Measurements from ENCODE around the gene FGB. TPM values are rescaled to one million over a fixed set of nuclear protein-coding genes. Genes with fewer than 3 reads are reported as not detected.

Gene FGB
- total and polyA plus RNA-seq, 2 experiments from 2014 or later, result 0.48 to 0.99 TPM

DNA sequence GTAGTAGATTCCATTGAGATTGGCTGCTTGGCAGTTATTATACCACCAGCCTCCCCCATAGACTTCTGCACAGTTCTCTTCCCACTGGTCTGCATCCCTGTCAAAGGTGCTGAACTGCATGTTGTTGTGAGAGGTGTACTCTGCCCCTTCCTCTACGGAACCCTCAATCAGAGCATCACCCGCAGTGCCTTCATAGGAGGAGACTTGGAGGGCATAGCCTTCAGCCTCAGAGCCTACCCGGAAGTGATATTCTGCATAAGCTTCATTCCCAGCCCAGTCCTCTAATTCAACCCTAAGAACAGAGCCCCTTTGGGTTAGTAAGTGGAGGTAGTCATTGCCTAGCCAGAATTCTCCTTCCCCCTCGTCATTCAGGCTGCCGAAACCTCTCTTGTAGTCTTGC lies 21.4 kb downstream of the FGB start:
- no peak overlapping the region for H3K27ac ChIP-seq
- no peak for DNase-seq (ENCODE audit: low read depth in 1 of 2, low spot score in 1 of 2)
- H3K36me3 ChIP-seq, result no peaks in the 10 kb centered on the region
- no peak overlapping the region for H3K4me3 ChIP-seq
- no peaks in the 10 kb centered on the region for H3K27me3 ChIP-seq
- no peaks in the 10 kb centered on the region for H3K4me1 ChIP-seq (ENCODE audit: low read depth)
- TF ChIP-seq, protein P1, sequence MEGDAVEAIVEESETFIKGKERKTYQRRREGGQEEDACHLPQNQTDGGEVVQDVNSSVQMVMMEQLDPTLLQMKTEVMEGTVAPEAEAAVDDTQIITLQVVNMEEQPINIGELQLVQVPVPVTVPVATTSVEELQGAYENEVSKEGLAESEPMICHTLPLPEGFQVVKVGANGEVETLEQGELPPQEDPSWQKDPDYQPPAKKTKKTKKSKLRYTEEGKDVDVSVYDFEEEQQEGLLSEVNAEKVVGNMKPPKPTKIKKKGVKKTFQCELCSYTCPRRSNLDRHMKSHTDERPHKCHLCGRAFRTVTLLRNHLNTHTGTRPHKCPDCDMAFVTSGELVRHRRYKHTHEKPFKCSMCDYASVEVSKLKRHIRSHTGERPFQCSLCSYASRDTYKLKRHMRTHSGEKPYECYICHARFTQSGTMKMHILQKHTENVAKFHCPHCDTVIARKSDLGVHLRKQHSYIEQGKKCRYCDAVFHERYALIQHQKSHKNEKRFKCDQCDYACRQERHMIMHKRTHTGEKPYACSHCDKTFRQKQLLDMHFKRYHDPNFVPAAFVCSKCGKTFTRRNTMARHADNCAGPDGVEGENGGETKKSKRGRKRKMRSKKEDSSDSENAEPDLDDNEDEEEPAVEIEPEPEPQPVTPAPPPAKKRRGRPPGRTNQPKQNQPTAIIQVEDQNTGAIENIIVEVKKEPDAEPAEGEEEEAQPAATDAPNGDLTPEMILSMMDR (IDR thresholded peaks at IDR 0.05; ENCODE audit: low read depth, low read length), result no peak
- H3K9me3 ChIP-seq (ENCODE audit: low read depth), result no peaks in the 10 kb centered on the region

DNA sequence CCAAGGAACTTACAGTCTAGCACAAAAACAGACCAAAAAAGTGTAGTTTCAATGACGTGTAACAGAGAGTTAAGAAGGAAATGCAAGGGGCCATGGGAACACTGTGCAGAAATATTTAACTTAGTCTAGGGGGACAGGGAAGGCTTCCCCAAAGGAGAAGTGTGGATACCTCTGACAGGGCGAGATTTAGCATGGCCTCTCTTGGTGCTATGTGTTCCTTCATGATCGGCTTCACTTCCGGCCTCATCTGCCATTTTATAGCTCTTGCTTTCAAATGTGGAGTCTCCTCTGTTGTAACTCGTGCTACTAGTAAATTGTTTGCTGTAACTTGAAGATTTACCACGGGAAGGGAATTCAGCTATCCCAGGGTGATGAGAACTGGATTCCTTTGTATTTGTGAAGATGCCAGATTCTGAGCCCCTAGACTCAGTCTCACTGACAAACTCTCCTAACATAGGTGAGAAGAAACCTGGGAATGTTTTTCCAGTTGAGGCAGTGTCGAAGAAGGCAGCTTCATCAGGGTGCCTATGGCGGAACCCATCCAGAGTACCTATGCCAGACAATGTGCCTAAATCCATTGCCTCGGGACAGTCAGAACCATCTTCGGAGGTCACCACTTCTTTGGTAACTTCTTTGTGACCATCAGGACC lies 22.7 kb downstream of the FGB start:
- TF ChIP-seq, protein P1 (IDR thresholded peaks at IDR 0.05; ENCODE audit: low read depth, low read length), result no peak

DNA sequence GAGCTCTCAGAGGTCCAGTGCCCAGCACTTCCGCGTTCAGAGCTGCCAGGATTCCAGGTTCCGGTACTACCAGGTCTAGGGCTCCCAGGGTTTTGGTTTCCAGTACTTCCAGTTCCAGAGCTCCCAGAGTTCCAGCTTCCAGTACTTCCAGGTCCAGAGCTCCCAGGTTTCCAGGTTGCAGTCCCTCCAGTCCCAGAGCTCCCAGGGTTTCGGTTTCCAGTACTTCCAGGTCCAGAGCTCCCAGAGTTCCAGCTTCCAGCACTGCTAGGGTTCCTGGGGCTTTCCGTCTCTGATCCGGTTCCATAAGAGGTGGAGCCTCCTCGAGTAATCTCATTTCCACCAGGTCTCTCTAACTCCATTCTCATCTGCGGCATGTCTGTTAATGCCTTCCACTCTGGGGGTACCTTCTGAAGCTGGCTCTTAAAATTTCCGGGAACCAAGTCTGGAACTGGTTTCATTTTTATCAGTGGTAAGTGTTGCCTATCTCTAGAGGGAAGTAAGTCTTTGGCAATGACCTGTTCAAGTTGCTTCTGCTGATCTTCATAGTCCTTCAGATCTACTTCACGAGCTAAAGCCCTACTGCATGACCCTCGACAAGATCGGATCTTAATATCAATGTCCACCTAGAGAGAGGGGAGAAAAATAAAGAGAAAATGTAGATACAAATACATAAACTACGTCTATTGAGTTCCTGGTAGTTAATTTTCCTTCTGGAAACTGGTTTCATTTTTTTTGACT lies 23.7 kb downstream of the FGB start:
- no peak for DNase-seq (ENCODE audit: low read depth in 1 of 2, low spot score in 1 of 2)
- no peak overlapping the region for H3K4me3 ChIP-seq
- H3K36me3 ChIP-seq, result no peaks in the 10 kb centered on the region
- no peak overlapping the region for H3K27ac ChIP-seq
- no peaks in the 10 kb centered on the region for H3K9me3 ChIP-seq (ENCODE audit: low read depth)
- H3K4me1 ChIP-seq (ENCODE audit: low read depth), result no peaks in the 10 kb centered on the region
- H3K27me3 ChIP-seq, result no peaks in the 10 kb centered on the region
- TF ChIP-seq, protein P1 (IDR thresholded peaks at IDR 0.05; ENCODE audit: low read depth, low read length), result no peak

More for the DNA sequence above, 22.7 kb downstream of the FGB start:
- DNase-seq (ENCODE audit: low read depth in 1 of 2, low spot score in 1 of 2), result no peak
- no peaks in the 10 kb centered on the region for H3K27me3 ChIP-seq
- H3K9me3 ChIP-seq (ENCODE audit: low read depth), result no peaks in the 10 kb centered on the region
- no peaks in the 10 kb centered on the region for H3K4me1 ChIP-seq (ENCODE audit: low read depth)
- H3K4me3 ChIP-seq, result no peak overlapping the region
- H3K36me3 ChIP-seq, result no peaks in the 10 kb centered on the region
- no peak overlapping the region for H3K27ac ChIP-seq

DNA sequence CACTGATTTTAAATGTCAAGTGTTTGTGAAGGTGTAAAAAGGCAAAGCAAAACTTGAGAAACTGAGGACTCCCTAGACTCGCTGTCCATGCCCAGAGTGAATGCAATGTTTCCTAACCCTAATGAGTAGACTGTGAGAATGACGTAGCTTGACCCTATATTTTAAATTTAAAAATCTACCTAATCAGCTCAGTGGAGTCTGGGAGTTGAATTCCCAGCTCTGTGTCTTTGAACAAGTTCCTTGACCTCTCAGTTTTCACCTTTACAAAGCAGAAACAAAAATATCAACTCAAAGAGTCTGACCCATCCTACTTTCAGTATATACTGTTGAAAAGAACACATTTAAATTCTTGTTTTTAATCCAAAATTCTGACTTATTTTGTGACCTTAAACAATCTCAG lies 25.4 kb downstream of the FGB start:
- no peaks in the 10 kb centered on the region for H3K27me3 ChIP-seq
- no peaks in the 10 kb centered on the region for H3K9me3 ChIP-seq (ENCODE audit: low read depth)
- DNase-seq (ENCODE audit: low read depth in 1 of 2, low spot score in 1 of 2), result no peak
- H3K4me1 ChIP-seq (ENCODE audit: low read depth), result no peaks in the 10 kb centered on the region
- no peak overlapping the region for H3K4me3 ChIP-seq
- no peaks in the 10 kb centered on the region for H3K36me3 ChIP-seq
- H3K27ac ChIP-seq, result no peak overlapping the region
- TF ChIP-seq, protein P1 (IDR thresholded peaks at IDR 0.05; ENCODE audit: low read depth, low read length), result no peak

DNA sequence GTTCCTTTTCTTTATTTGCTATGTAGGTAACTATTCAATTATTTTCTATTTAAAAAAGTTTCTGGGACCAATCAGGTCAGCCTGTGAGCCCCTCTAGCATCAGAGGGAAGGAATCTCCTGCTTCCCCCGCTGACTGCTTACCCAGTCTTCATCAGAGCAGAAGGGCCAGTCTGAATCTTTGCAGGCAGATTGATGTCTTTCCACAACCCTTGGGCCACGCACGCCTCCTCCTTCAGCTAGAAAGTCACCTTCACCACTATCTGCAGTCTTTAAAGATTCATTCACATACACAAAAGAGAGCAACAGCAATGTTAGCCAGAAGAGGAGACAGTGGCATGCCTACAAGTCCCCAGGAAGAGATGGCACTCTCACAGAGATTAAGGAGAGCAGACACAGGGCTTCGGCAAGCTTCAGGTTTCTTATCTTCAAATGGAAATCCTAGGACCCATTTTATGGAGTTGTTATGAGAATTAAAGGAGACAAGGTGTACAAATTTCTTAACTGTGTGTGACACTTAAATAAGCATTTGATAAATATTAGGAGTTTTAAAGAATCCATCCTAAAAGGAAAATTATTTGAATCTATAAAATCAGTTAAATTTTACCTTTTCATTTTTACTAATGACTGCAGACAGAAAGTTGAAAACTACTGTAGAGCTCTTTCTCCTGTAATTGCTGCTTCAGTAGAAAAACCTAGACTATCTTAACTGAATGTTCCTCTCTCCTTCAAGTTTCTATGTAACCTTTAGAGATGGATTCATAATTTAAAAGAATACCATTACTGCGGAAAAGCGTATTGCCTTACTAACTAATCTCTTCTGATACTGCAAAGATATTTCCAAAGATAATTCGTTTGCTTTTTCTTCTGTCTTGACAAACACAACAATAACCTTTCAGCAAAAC lies 26.7 kb downstream of the FGB start:
- no peak overlapping the region for H3K4me3 ChIP-seq
- DNase-seq (ENCODE audit: low read depth in 1 of 2, low spot score in 1 of 2), result no peak

More for the DNA sequence above, 26.7 kb downstream of the FGB start:
- TF ChIP-seq, protein P1 (IDR thresholded peaks at IDR 0.05; ENCODE audit: low read depth, low read length), result no peak
- H3K4me1 ChIP-seq (ENCODE audit: low read depth), result no peaks in the 10 kb centered on the region
- no peaks in the 10 kb centered on the region for H3K36me3 ChIP-seq
- H3K27ac ChIP-seq, result no peak overlapping the region
- H3K27me3 ChIP-seq, result no peaks in the 10 kb centered on the region
- H3K9me3 ChIP-seq (ENCODE audit: low read depth), result no peaks in the 10 kb centered on the region
